Lower leg skin (tissue), 4 donors: ENCODE results near the gene RAD9A. TPM values are rescaled to one million over a fixed set of nuclear protein-coding genes. Genes with fewer than 3 reads are reported as not detected.

Source experiments
- DNase-seq, 2 donors: peaks; one replicate each; pipeline ENCODE4 v3.0.0-alpha.2; 2019; ENCODE audit warnings: low spot score in 2 of 2
- H3K4me3 ChIP-seq: fragments of 200-600 bp; sonication (generic); 2 replicates; pipeline ENCODE4 v1.5.1; 2017; ENCODE audit warnings: mild to moderate bottlenecking, low read depth; ENCODE audit not compliant: poor library complexity, severe bottlenecking
- POLR2A ChIP-seq, 2 donors: fragments of 450-650 bp; IDR thresholded peaks; one replicate each; pipeline ENCODE4 v1.6.1; 2016 to 2017; ENCODE audit warnings: antibody characterized with exemption in 2 of 2, mild to moderate bottlenecking in 1 of 2, moderate library complexity in 1 of 2
- WGBS, 2 donors: methylation state at CpG; one replicate each; pipeline ENCODE4 v1.1.5; 2018; 5-methylcytosine and 5-hydroxymethylcytosine counted together
- intact Hi-C: fragments of 100-400 bp; cut with DNase I; formaldehyde crosslinking; loops from one replicate; pipeline ENCODE4 v1.15.0; 2023; ENCODE audit warnings: low total_unique reads
- total RNA-seq, 4 donors: library from RNA; depleted of rRNA; stranded (reverse); fragments of >200 nt; gene quantifications; one replicate each; pipeline ENCODE4 v1.1.0, GENCODE V29; 2016
- TF ChIP-seq, protein P1 (sequence below), 3 donors: fragments of 450-650 bp; IDR thresholded peaks; one replicate each; pipeline ENCODE4 v1.5.1; 2016; ENCODE audit warnings: antibody characterized with exemption in 3 of 3, mild to moderate bottlenecking in 3 of 3, moderate library complexity in 2 of 3

RAD9A gene
- total RNA-seq, 4 donors from 2014 or later, result 24.9 to 28.5 (median 27.2) TPM

DNA sequence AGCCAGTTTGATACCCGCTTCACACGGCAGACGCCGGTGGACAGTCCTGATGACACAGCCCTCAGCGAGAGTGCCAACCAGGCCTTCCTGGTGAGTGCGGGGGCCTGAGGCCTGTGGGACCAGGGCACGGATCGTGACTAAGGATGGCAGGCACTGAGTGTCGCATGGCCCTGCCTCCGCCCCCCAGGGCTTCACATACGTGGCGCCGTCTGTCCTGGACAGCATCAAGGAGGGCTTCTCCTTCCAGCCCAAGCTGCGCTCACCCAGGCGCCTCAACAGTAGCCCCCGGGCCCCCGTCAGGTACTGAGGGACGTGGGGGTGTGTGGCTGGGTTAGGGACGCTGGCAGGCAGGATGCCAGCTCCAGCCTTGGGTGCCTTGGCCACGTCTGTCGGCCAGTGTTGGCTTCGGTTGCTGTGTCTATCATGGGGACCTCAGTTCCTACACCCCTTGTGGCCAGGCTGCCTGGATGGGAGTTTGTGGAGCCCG, 42.7 kb downstream of the RAD9A start:
- DNase-seq, result no peak
- intact Hi-C loops, result no loop called here
- TF ChIP-seq, protein P1, sequence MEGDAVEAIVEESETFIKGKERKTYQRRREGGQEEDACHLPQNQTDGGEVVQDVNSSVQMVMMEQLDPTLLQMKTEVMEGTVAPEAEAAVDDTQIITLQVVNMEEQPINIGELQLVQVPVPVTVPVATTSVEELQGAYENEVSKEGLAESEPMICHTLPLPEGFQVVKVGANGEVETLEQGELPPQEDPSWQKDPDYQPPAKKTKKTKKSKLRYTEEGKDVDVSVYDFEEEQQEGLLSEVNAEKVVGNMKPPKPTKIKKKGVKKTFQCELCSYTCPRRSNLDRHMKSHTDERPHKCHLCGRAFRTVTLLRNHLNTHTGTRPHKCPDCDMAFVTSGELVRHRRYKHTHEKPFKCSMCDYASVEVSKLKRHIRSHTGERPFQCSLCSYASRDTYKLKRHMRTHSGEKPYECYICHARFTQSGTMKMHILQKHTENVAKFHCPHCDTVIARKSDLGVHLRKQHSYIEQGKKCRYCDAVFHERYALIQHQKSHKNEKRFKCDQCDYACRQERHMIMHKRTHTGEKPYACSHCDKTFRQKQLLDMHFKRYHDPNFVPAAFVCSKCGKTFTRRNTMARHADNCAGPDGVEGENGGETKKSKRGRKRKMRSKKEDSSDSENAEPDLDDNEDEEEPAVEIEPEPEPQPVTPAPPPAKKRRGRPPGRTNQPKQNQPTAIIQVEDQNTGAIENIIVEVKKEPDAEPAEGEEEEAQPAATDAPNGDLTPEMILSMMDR (IDR thresholded peaks at IDR 0.05), result no peak
- TF ChIP-seq POLR2A (IDR thresholded peaks at IDR 0.05), result no peak
- H3K4me3 ChIP-seq, result no peak overlapping the region
- 70 to 90% methylated on average over 18 to 23 of the region's 23 CpGs for WGBS, 2 donors

DNA sequence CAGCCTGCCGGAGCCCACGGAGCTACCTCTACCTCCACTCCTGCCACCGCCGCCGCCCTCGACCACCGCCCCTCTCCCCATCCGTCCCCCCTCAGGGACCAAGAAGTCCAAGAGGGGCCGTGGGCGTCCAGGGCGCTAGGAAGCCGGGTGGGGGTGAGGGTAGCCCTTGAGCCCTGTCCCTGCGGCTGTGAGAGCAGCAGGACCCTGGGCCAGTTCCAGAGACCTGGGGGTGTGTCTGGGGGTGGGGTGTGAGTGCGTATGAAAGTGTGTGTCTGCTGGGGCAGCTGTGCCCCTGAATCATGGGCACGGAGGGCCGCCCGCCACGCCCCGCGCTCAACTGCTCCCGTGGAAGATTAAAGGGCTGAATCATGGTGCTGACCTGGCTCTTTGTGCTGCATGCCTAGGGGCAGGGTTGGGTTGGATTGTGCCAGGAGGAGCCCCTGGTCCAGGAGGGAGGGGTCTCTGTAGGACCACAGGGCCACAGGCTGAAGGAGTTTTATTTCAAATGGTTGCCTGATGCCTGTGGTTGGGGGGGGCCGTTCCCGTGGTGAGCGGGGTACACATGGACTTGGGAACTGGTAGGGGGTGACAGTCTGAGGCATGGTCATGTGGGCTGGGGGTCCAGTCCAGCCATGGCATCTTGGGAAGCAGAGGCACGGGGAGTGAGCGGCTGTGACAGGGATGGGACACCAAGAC, 43.4 kb downstream of the RAD9A start:
- WGBS, 2 donors, result 70 to 82% methylated on average over 26 of the region's 26 CpGs
- TF ChIP-seq POLR2A (IDR thresholded peaks at IDR 0.05), result no peak
- TF ChIP-seq, protein P1 (IDR thresholded peaks at IDR 0.05), result no peak
- H3K4me3 ChIP-seq, result no peak overlapping the region
- DNase-seq, result no peak
- intact Hi-C loops, result no loop called here

DNA sequence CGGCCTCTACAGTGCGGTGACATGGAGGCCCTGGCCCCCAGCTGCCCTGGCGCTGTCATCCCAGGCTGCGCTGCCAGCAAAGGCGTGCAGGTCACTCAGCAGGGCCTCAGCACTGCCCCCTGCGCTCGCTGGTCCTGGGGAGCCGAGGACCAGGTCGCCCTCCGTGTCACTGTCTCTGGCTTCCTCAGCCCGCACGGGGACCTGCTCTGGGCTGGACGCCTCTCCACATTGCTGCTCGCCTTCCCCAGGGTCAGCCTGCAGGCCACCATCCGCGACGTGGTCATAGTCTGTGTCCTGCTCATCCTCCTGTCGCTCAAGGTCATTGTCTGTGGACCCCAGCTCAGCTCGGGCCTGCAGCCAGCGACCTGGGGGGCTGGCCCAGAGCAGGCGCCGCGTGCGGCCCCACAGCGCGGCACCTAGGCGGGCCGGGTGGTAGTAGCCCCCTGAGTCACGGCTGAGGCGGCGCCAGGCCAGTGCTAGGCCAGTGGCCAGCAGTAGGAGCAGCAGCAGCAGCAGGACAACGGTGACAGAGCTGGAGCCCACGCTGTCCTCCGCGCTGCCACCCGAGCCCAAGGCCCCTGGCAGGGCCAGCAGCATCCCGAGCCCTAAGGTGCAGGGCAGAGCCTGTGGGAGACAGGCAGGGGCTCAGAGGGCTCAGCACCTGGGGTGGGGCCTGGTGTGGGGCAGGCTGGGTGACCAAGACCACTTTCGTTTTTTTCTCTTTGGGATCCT, 44.1 kb downstream of the RAD9A start:
- no peak for DNase-seq
- WGBS, 2 donors, result 88 to 93% methylated on average over 21 to 38 of the region's 38 CpGs
- H3K4me3 ChIP-seq, result no peak overlapping the region
- intact Hi-C loops, result no loop called here
- TF ChIP-seq POLR2A (IDR thresholded peaks at IDR 0.05), result no peak
- TF ChIP-seq, protein P1 (IDR thresholded peaks at IDR 0.05), result no peak

DNA sequence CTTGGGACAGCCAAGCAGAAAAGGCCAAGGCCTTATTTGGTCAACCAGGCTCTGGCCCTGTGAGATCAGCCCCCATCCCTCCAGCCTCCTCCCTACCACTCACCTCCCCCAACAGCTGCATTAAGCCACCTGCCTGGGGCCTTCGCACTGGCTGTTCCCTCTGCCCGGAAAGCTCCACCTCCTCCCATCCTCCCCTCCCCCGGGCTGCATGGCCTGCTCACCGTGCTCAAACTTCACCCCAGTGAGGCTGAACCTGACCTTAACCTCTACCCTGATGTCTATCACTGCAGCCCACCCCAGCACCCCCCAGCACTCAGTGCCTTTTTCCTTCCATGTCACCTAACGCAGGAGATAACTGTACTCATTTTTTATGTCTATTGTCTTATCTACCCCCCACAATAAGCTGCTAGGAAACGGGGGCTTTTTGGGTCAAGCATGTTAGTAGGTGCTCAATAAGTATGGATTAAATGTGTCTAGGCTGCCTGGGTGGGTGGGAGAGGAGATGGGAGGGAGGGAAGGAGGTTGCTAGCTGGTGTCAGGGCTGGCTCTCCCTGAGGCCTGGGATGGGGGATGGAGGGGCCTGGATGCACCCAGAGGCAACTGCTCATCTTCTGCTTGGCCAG, 44.8 kb downstream of the RAD9A start:
- no peak for DNase-seq
- H3K4me3 ChIP-seq, result no peak overlapping the region
- intact Hi-C loops, result no loop called here
- WGBS, 2 donors, result 42 to 47% methylated on average over 6 of the region's 6 CpGs
- TF ChIP-seq, protein P1 (IDR thresholded peaks at IDR 0.05), result no peak
- no peak for TF ChIP-seq POLR2A (IDR thresholded peaks at IDR 0.05)

DNA sequence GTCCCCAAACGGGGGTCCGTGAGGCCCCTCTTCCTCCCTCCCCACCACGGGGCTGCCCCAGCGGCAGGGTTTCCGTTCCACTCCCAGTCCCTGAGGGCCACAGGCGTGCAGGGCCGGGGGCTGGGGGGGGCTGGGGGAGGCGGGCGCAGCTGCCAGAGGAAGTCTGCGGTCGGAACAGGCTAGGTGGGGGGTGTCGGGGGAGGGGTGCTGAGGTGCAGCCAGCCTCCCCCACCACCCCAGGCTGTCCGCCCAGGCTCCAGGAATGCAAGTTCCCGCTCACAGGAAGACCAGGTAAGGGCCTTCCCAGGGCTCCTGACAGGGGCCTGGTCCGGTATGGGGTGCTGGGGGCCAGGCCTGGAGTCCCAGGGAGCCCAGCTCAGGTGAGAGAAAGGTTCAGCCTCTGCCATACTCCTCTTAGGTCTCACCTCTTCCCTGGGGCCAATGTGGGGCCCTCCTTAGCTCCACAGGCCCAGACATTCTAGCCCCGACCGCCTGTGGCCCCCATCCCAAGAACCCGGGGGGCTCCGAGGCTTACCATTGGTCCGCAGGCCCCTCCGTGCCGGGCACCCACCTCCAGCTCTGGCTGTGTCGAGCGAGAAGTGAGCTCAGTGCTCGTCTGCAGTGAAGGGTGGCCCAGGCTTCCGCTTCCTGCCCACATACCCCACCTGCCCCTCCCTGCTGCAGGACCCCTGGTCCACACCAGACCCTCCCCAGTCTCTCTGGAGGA, 45.5 kb downstream of the RAD9A start, which contains the start of gene PTPRCAP:
TSS of gene PTPRCAP (minus strand) at position 601 of the 727 bp plus-strand sequence. CDS start at position 538, 63 bp downstream.
- H3K4me3 ChIP-seq, result no peak within 1 kb of the TSS
- DNase-seq, result peak in 1 of 2 donors; percentile 89
- 61 to 67% methylated on average over 16 to 21 of the region's 26 CpGs for WGBS, 2 donors
- intact Hi-C loops, result no loop called here
- TF ChIP-seq POLR2A (IDR thresholded peaks at IDR 0.05), result no peak
- TF ChIP-seq, protein P1 (IDR thresholded peaks at IDR 0.05), result no peak
